GM12801 (cell line): ENCODE data around the gene GFI1.

Source experiments
- CTCF ChIP-seq: IDR thresholded peaks from one replicate; pipeline ENCODE4 v1.5.1; 2011; ENCODE audit warnings: control low read depth; ENCODE audit not compliant: insufficient read length; ENCODE audit errors: extremely low read depth

GFI1 gene

GRCh38 chr1:92494485-92495141 lies 7.9 kb upstream of the GFI1 start:
- no peak for TF ChIP-seq CTCF

GRCh38 chr1:92493139-92493538 lies 6.4 kb upstream of the GFI1 start:
- no peak for TF ChIP-seq CTCF

- TF ChIP-seq CTCF: no peak
These were observed 2.1 kb upstream of the GFI1 start for GRCh38 chr1:92488832-92489231.

GRCh38 chr1:92488416-92488815 lies 1.7 kb upstream of the GFI1 start:
- no peak for TF ChIP-seq CTCF

GRCh38 chr1:92487078-92487605 lies 417 bp upstream of the GFI1 start:
- no peak for TF ChIP-seq CTCF

GRCh38 chr1:92485381-92486250 lies 1.1 kb downstream of the GFI1 start:
- TF ChIP-seq CTCF: no peak
